AG04450 (cell line): ENCODE data around the gene SLC39A13. TPM values are rescaled to one million over a fixed set of nuclear protein-coding genes. Genes with fewer than 3 reads are reported as not detected.

Experiments used
- CTCF ChIA-PET: fragments of 300-600, 350-600 bp; formaldehyde crosslinking; extraction: SDS; loops from one replicate; lab custom pipeline; 2022; ENCODE audit warnings: antibody characterized with exemption, inconsistent platforms; lab: Charles Lee
- POLR2A ChIA-PET: fragments of 350-600 bp; formaldehyde crosslinking; extraction: SDS; loops from one replicate; lab custom pipeline; 2021; ENCODE audit warnings: antibody characterized with exemption, inconsistent platforms; lab: Yijun Ruan, JAX
- DNase-seq: peaks from one replicate; pipeline ENCODE4 v3.0.0-alpha.2; 2011; ENCODE audit warnings: low read depth, low spot score
- H3K27ac ChIP-seq: one replicate; pipeline ENCODE4 v1.5.1; 2012; ENCODE audit warnings: low read depth, low read length, control low read depth
- H3K27me3 ChIP-seq: one replicate; pipeline ENCODE4 v1.6.0; 2012; ENCODE audit warnings: low read length; ENCODE audit not compliant: control insufficient read depth, insufficient read depth
- H3K4me3 ChIP-seq: 2 replicates; pipeline ENCODE4 v1.5.1; 2011; ENCODE audit warnings: mild to moderate bottlenecking, low read depth, low read length, control low read depth
- H3K9me3 ChIP-seq: 2 replicates; pipeline ENCODE4 v1.5.1; 2012; ENCODE audit warnings: low read length; ENCODE audit not compliant: control insufficient read depth, insufficient read depth
- polyA plus RNA-seq: library from polyadenylated mRNA; depleted of rRNA; stranded (reverse); fragments of >200 nt; gene quantifications from 2 replicates; pipeline ENCODE4 v1.2.3, GENCODE V29; 2011
- TF ChIP-seq, protein P1 (sequence below): IDR thresholded peaks from 2 replicates; pipeline ENCODE4 v1.5.1; 2011; ENCODE audit warnings: low read depth, low read length, control low read depth, inconsistent platforms

The SLC39A13 gene
- polyA plus RNA-seq, 1 experiment: 54.4 TPM

- Histone ChIP-seq H3K9me3 (no peaks in the 10 kb centered on the region), H3K4me3 (no peak overlapping the region), H3K27ac (no peak overlapping the region), H3K27me3 (no peaks in the 10 kb centered on the region)
- POLR2A ChIA-PET: no interaction called here
- TF ChIP-seq, protein P1, sequence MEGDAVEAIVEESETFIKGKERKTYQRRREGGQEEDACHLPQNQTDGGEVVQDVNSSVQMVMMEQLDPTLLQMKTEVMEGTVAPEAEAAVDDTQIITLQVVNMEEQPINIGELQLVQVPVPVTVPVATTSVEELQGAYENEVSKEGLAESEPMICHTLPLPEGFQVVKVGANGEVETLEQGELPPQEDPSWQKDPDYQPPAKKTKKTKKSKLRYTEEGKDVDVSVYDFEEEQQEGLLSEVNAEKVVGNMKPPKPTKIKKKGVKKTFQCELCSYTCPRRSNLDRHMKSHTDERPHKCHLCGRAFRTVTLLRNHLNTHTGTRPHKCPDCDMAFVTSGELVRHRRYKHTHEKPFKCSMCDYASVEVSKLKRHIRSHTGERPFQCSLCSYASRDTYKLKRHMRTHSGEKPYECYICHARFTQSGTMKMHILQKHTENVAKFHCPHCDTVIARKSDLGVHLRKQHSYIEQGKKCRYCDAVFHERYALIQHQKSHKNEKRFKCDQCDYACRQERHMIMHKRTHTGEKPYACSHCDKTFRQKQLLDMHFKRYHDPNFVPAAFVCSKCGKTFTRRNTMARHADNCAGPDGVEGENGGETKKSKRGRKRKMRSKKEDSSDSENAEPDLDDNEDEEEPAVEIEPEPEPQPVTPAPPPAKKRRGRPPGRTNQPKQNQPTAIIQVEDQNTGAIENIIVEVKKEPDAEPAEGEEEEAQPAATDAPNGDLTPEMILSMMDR: no peak
- CTCF ChIA-PET: interaction anchor here (0.6 kb wide), 1 partner anchor 9 kb away, joined by 3 read pairs; no protein-coding TSS in a partner anchor
- DNase-seq: no peak
Observed at GRCh38 chr11:47436726-47437125, 28.3 kb downstream of the SLC39A13 start.

GRCh38 chr11:47437218-47437745 lies 28.9 kb downstream of the SLC39A13 start:
- H3K9me3 ChIP-seq: no peaks in the 10 kb centered on the region
- TF ChIP-seq, protein P1: no peak
- DNase-seq: no peak
- H3K4me3 ChIP-seq: no peak overlapping the region
- CTCF ChIA-PET: interaction anchor here (0.6 to 0.7 kb wide), 2 partner anchors 10 to 63 kb away, joined by 3 read pairs; no protein-coding TSS in a partner anchor
- POLR2A ChIA-PET: no interaction called here
- no peaks in the 10 kb centered on the region for H3K27me3 ChIP-seq
- H3K27ac ChIP-seq: no peak overlapping the region

- Histone ChIP-seq H3K9me3 (no peaks in the 10 kb centered on the region), H3K4me3 (no peak overlapping the region), H3K27me3 (no peaks in the 10 kb centered on the region), H3K27ac (no peak overlapping the region)
- TF ChIP-seq, protein P1: no peak
- ChIA-PET CTCF (interaction anchor here (0.7 kb wide), 1 partner anchor 64 kb away, joined by 3 read pairs; no protein-coding TSS in a partner anchor), POLR2A (no interaction called here)
- DNase-seq: no peak
Observed at GRCh38 chr11:47437746-47438418, 29.5 kb downstream of the SLC39A13 start.

GRCh38 chr11:47438721-47439120 lies 30.3 kb downstream of the SLC39A13 start:
- Histone ChIP-seq H3K27ac (no peak overlapping the region), H3K27me3 (no peaks in the 10 kb centered on the region), H3K4me3 (no peak overlapping the region), H3K9me3 (no peaks in the 10 kb centered on the region)
- no peak for DNase-seq
- CTCF ChIA-PET: interaction anchor here (0.6 to 0.7 kb wide), 3 partner anchors 16 to 194 kb away, joined by 3 to 5 read pairs (median 5); no protein-coding TSS in a partner anchor
- POLR2A ChIA-PET: no interaction called here
- TF ChIP-seq, protein P1: no peak

DNA sequence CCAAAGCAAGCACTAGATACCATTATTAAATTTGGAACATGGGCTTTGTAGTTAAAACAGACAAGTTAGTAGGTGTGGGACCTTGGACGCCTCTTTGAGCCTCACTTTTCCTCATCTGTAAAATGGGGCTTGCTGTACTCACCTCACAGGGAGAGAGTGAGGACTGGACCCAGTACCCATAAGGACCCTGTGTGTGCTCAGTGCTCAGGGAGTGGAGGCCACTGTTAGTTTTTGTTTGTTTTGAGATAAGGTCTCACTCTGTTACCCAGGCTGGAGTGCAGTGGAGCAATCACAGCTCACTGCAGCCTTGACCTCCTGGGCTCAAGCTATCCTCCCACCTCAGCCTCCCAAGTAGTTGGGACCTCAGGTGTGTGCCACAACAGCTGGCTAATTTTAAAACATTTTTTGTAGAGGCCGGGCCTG lies 31.7 kb downstream of the SLC39A13 start:
- POLR2A ChIA-PET: no interaction called here
- H3K27ac ChIP-seq: no peak overlapping the region
- TF ChIP-seq, protein P1: no peak
- CTCF ChIA-PET: interaction anchor here (0.9 to 1.5 kb wide), 2 partner anchors 13 to 67 kb away, joined by 3 read pairs; no protein-coding TSS in a partner anchor
- no peaks in the 10 kb centered on the region for H3K9me3 ChIP-seq
- no peak overlapping the region for H3K4me3 ChIP-seq
- DNase-seq: no peak
- H3K27me3 ChIP-seq: no peaks in the 10 kb centered on the region
